ENCODE results near the gene REXO1. TPM values are rescaled to one million over a fixed set of nuclear protein-coding genes. Genes with fewer than 3 reads are reported as not detected.

The REXO1 gene
- total and polyA plus RNA-seq, 2 of the 13 experiments (the other 11 are each of a cell fraction or from before 2014, with no cell fraction given), result 5.0 to 11.2 TPM

- no peak for ATAC-seq
- WGBS (ENCODE audit: low lambda C conversion rate), result 88% methylated on average over 4 of the region's 13 CpGs
- intact Hi-C loops (cut with micrococcal nuclease; ENCODE audit: unreplicated experiment) (no loop called here), in situ Hi-C loops (cut with HindIII; ENCODE audit: extremely low pct_ligation_motif_present, low pct_unique_long_range_greater_than_20kb) (no loop called here)
- H3K79me2 ChIP-seq (ENCODE audit: insufficient read depth, low read length), result peaks cover 44% of the 10 kb centered on the region
- H3K4me1 ChIP-seq (ENCODE audit: insufficient read depth, low read length), result peaks cover 47% of the 10 kb centered on the region
- no peak overlapping the region for H3K9ac ChIP-seq (ENCODE audit: insufficient read depth, low read depth, low read length)
- no peak for DNase-seq (ENCODE audit: low spot score)
- H3K9me3 ChIP-seq (ENCODE audit: low read length), result no peaks in the 10 kb centered on the region
- H3K4me2 ChIP-seq (ENCODE audit: low read depth, low read length), result no peak overlapping the region
- TF ChIP-seq ZFP1 (CRISPR knock-in tag; IDR thresholded peaks at IDR 0.05), result no peak
- TF ChIP-seq ZNF446 (CRISPR knock-in tag; IDR thresholded peaks at IDR 0.05), result no peak
- TF ChIP-seq TMF1 (CRISPR knock-in tag; IDR thresholded peaks at IDR 0.05; ENCODE audit: low read depth), result no peak
- no peak for TF ChIP-seq MAFG (CRISPR knock-in tag; IDR thresholded peaks at IDR 0.05)
- no peak for TF ChIP-seq ZNF615 (CRISPR knock-in tag; IDR thresholded peaks at IDR 0.05; ENCODE audit: borderline replicate concordance)
- no peak for TF ChIP-seq RARA (CRISPR knock-in tag; IDR thresholded peaks at IDR 0.05)
- no peak for TF ChIP-seq ZEB1 (IDR thresholded peaks at IDR 0.05; ENCODE audit: insufficient replicate concordance, low read depth)
- no peak for TF ChIP-seq ZNF263 (CRISPR knock-in tag; IDR thresholded peaks at IDR 0.05)
- TF ChIP-seq PAX8 (CRISPR knock-in tag; IDR thresholded peaks at IDR 0.05; ENCODE audit: borderline replicate concordance), result no peak
- no peak for TF ChIP-seq ZNF768 (CRISPR knock-in tag; IDR thresholded peaks at IDR 0.05)
- no peak for TF ChIP-seq ZNF276 (CRISPR knock-in tag; IDR thresholded peaks at IDR 0.05; ENCODE audit: low read depth)
- TF ChIP-seq PHF21A (CRISPR knock-in tag; IDR thresholded peaks at IDR 0.05), result no peak
- TF ChIP-seq ZFYVE20 (CRISPR knock-in tag; IDR thresholded peaks at IDR 0.05; ENCODE audit: borderline replicate concordance, low read depth), result no peak
- no peak for TF ChIP-seq ZC3H4 (CRISPR knock-in tag; IDR thresholded peaks at IDR 0.05; ENCODE audit: borderline replicate concordance)
- TF ChIP-seq IKZF1 (IDR thresholded peaks at IDR 0.05), result no peak
- no peak for TF ChIP-seq NFE2L1 (CRISPR knock-in tag; IDR thresholded peaks at IDR 0.05; ENCODE audit: borderline replicate concordance)
- H3K27ac ChIP-seq (ENCODE audit: extremely low read length, insufficient read depth, low read length), result peak overlapping the region; percentile 33
- H4K20me1 ChIP-seq (ENCODE audit: insufficient read depth, low read length), result peaks cover 51% of the 10 kb centered on the region
- ChIA-PET POLR2A (no interaction called here), CTCF (ENCODE audit: low intra/inter-chr PET ratio, low total read pairs) (no interaction called here)
- no peak overlapping the region for H2AFZ ChIP-seq (ENCODE audit: low read length)
- no peak overlapping the region for H3K4me3 ChIP-seq (replicated peaks in 1 of 3; ENCODE audit: insufficient read depth in 1 of 3, low read depth in 2 of 3, low read length in 3 of 3)
- H3K27me3 ChIP-seq (ENCODE audit: control insufficient read depth in 1 of 2, insufficient read depth in 2 of 2, low read length in 2 of 2), result no peaks in the 10 kb centered on the region
- BruUV-seq (replicated peaks), result no TSS peak
- no peak for FAIRE-seq
- 0 out of 5 replicates have a peak, but pooled peaks cover 2 to 3% of the 10 kb centered on the region in 2 experiments for H3K36me3 ChIP-seq (replicated peaks in 1 of 2; ENCODE audit: control insufficient read depth in 1 of 2, insufficient read depth in 2 of 2, low read length in 2 of 2)
Observed at GRCh38 chr19:1855828-1856255, 7.6 kb upstream of the REXO1 start.

Measured in HepG2 (cell line).